Gastrocnemius medialis (tissue), 4 donors: ENCODE measurements around the gene ARMC7.
"Not testable (repeated sequence)": the region's sequence is repeated elsewhere in the genome, so short reads cannot be mapped to it uniquely, and the experiment has no call there.

ENCODE experiments used
- POLR2A ChIP-seq, 2 donors: fragments of 450-650 bp; IDR thresholded peaks; one replicate each; pipeline ENCODE4 v1.6.1; 2017; ENCODE audit warnings: antibody characterized with exemption in 2 of 2, mild to moderate bottlenecking in 2 of 2, moderate library complexity in 2 of 2
- TF ChIP-seq, protein P1 (sequence below), 5 experiments: fragments of 450-650 bp in 3 of 5; fragments of 200-600 bp in 2 of 5; sonication (generic) in 2 of 5; IDR thresholded peaks in 4 of 5; conservative IDR thresholded peaks in 1 of 5; 1 replicate in 4 of 5; 2 replicates in 1 of 5; pipeline ENCODE4 v1.5.1; 2016 to 2019; ENCODE audit warnings: antibody characterized with exemption in 5 of 5, mild to moderate bottlenecking in 3 of 5, moderate library complexity in 3 of 5

- TF ChIP-seq, protein P1, sequence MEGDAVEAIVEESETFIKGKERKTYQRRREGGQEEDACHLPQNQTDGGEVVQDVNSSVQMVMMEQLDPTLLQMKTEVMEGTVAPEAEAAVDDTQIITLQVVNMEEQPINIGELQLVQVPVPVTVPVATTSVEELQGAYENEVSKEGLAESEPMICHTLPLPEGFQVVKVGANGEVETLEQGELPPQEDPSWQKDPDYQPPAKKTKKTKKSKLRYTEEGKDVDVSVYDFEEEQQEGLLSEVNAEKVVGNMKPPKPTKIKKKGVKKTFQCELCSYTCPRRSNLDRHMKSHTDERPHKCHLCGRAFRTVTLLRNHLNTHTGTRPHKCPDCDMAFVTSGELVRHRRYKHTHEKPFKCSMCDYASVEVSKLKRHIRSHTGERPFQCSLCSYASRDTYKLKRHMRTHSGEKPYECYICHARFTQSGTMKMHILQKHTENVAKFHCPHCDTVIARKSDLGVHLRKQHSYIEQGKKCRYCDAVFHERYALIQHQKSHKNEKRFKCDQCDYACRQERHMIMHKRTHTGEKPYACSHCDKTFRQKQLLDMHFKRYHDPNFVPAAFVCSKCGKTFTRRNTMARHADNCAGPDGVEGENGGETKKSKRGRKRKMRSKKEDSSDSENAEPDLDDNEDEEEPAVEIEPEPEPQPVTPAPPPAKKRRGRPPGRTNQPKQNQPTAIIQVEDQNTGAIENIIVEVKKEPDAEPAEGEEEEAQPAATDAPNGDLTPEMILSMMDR (IDR thresholded peaks at IDR 0.05 in 4 of 5, conservative IDR thresholded peaks at IDR 0.05 in 1 of 5), result not testable (repeated sequence)
- TF ChIP-seq POLR2A (IDR thresholded peaks at IDR 0.05), result not testable (repeated sequence)
These were observed 18.2 kb downstream of the ARMC7 start for GRCh38 chr17:75127936-75128335.
